Left forelimb (tissue), 1 donor: Measurements from ENCODE around the gene CBS.
"Not testable (repeated sequence)": the region's sequence is repeated elsewhere in the genome, so short reads cannot be mapped to it uniquely, and the experiment has no call there.

ENCODE experiments used
- DNase-seq: peaks from one replicate; pipeline ENCODE4 v3.0.0-alpha.2; 2018; ENCODE audit warnings: low spot score

CBS gene

GRCh38 chr21:43024439-43025136 lies 51.0 kb downstream of the CBS start:
- no peak for DNase-seq

GRCh38 chr21:43023175-43023574 lies 52.5 kb downstream of the CBS start:
- DNase-seq = no peak

- DNase-seq = no peak
These were observed 53.7 kb downstream of the CBS start for GRCh38 chr21:43021756-43022600.

GRCh38 chr21:43021191-43021590 lies 54.4 kb downstream of the CBS start:
- no peak for DNase-seq

GRCh38 chr21:43020771-43021170 lies 54.9 kb downstream of the CBS start:
- DNase-seq = no peak

- no peak for DNase-seq
These were observed 55.5 kb downstream of the CBS start for GRCh38 chr21:43020177-43020576.

GRCh38 chr21:43018519-43018918 lies 57.1 kb downstream of the CBS start:
- no peak for DNase-seq

GRCh38 chr21:43016728-43017127 lies 58.9 kb downstream of the CBS start:
- no peak for DNase-seq

- no peak for DNase-seq
These were observed 59.6 kb downstream of the CBS start for GRCh38 chr21:43015906-43016540.

- DNase-seq = no peak
These were observed 63.0 kb downstream of the CBS start for GRCh38 chr21:43012596-43012995.

- DNase-seq = no peak
These were observed 68.8 kb downstream of the CBS start for GRCh38 chr21:43006874-43007208.

GRCh38 chr21:43006051-43006873 lies 69.4 kb downstream of the CBS start:
- not testable (repeated sequence) for DNase-seq

GRCh38 chr21:43005635-43006034 lies 70.0 kb downstream of the CBS start:
- DNase-seq = no peak

- no peak for DNase-seq
These were observed 70.7 kb downstream of the CBS start for GRCh38 chr21:43004926-43005325.
